HL-60/S4 treated with phorbol 12-myristate 13-acetate at 8.2 ng/mL for 4 days and 3 days (cell line): ENCODE data around the gene ABHD5.

Experiments
- in situ Hi-C: fragments of 300-500 bp; cut with MboI; formaldehyde crosslinking; loops from 2 replicates; pipeline ENCODE4 v1.15.0; 2022; ENCODE audit warnings: low sequenced_read_pairs

Gene ABHD5

DNA sequence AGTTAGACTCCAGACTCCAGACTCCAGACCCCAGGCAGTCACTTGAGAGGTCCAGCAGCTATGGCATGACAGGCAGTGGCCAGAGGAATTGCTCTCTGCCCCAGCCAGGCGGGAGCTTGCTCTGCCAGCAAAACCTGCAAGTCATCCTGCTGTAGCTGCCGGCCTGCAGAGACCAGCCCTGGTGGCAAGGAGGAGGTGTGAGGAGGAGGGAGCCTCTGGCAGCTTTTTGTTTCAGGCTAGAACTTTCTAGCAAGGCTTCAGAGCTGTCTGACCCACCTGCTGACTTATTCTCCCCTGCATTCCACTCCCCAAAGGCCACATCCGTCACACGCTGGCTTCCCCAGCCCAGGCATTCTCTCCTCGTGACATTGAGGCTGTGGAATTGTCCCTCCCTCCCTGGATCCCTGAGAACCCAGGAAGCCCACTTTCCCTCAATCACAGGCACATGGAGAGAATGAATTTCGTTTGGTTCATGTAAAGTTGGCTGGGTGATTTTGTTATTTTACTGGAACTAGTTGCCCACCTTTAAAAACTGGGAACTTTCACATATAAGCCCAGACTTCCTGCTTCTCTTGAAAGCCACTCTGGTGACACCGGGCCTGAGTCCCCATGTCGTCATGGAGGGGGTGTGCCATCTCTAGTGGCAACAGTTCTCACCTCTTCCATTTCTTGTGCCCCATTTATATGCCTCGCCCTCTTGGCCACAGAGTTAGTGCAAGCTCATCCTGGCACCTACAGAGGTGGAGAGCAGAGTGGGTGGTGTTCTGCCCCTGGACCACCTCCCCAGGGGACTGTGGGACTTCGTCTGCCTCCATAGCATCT, 82.7 kb downstream of the ABHD5 start:
- in situ Hi-C loops = no loop called here

- in situ Hi-C loops = no loop called here
These were observed 84.1 kb downstream of the ABHD5 start for GRCh38 chr3:43774799-43775198.

DNA sequence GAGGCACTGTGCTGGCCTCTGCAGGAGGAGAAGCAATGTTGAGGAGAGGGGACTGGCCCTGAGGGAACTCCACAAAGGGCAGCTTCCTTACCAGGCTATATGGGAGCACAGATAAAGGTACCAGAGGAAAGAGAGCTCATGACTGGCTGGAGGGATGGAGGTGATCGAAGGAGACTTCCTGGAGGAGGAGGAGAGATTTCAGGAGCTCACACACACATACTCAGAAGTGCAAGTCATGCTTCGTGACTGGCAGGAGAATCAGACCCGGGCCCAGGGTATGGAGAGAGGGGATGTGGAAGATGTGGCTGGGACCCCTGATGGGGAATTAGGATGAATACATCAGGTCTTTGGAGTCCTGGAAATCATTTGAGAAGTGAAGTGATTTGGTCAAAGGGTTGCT, 85.4 kb downstream of the ABHD5 start:
- in situ Hi-C loops = no loop called here

GRCh38 chr3:43779850-43780249, 89.1 kb downstream of the ABHD5 start:
- in situ Hi-C loops = no loop called here

DNA sequence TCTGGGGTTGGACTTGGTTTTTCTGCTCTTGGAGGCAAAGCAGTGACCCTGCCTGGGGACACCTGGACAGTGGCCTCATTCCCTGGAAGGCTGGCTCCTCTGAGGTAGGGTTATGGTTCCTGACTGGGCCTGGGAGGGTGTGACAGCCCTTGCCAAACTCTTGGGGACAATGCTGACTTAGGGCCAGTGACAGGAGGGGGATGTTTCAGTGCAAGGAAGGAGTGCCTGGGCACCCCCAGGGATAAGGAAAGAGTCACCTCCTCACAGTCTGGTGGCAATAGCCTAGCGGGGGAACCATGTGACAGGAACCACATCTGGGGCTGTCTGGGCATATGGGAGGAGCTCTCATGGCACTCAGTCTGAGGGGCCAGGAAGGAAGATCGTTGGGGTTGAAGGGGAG, 91.8 kb downstream of the ABHD5 start:
- in situ Hi-C loops = no loop called here
